Measurements from ENCODE around the gene ATP8B4. TPM values are rescaled to one million over a fixed set of nuclear protein-coding genes. Genes with fewer than 3 reads are reported as not detected.

Gene ATP8B4
- total RNA-seq, 1 donor from 2014 or later = 9.8 TPM

DNA sequence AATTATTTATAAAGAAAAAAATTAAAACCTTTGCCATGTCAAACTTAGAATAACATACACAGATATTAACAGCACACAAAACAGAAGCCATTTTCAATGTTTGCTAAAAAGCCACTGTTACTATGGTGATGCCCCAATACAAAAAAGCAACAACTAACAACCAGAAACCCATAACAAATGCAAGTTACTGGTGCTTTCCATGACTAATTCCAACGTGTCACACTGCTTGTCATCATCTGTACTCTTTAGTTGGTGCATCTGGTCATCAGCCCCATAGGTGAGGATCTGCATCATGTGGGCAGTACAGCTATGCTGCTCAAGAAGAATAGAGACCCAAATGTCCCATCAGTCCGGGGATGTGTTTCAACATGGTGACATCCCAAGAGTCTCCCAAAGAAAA lies 52.8 kb downstream of the ATP8B4 start:
- DNase-seq (ENCODE audit: extremely low spot score in 2 of 2) = no peak
- no peaks in the 10 kb centered on the region for H3K4me1 ChIP-seq
- no peaks in the 10 kb centered on the region for H3K36me3 ChIP-seq
- no peak overlapping the region for H3K27ac ChIP-seq
- no peaks in the 10 kb centered on the region for H3K27me3 ChIP-seq
- no peak overlapping the region for H3K4me3 ChIP-seq
- intact Hi-C loops (cut with DNase I) = no loop called here
- no peaks in the 10 kb centered on the region for H3K9me3 ChIP-seq
- no peak for TF ChIP-seq POLR2AphosphoS5 (IDR thresholded peaks at IDR 0.05; ENCODE audit: insufficient read depth in 1 of 2, low read depth in 1 of 2)
- no peak for TF ChIP-seq CTCF (IDR thresholded peaks at IDR 0.05)
- TF ChIP-seq POLR2A (IDR thresholded peaks at IDR 0.05) = no peak

- intact Hi-C loops (cut with DNase I) = no loop called here
Observed at GRCh38 chr15:50065279-50065678, 53.8 kb downstream of the ATP8B4 start.

DNA sequence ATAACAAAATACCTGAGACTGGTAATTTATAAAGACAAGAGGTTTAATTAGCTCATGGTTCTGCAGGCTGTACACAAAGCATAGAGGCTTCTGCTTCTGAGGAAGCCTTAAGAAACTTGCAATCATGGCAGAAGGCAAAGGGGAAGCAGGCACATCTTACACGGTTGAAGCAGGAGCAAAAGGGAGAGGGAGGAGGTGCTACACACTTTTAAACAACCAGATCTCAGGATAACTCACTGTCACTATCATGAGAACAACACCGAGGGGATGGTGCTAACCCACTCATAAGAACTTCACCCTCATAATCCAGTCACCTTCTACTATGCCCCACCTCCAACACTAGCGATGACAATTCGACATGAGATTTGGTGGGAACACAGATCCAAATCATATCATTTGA lies 54.4 kb downstream of the ATP8B4 start:
- no peak for DNase-seq (ENCODE audit: extremely low spot score in 2 of 2)
- no peaks in the 10 kb centered on the region for H3K36me3 ChIP-seq
- H3K27ac ChIP-seq = no peak overlapping the region
- H3K9me3 ChIP-seq = no peaks in the 10 kb centered on the region
- no peak for TF ChIP-seq CTCF (IDR thresholded peaks at IDR 0.05)
- TF ChIP-seq POLR2AphosphoS5 (IDR thresholded peaks at IDR 0.05; ENCODE audit: insufficient read depth in 1 of 2, low read depth in 1 of 2) = no peak
- TF ChIP-seq POLR2A (IDR thresholded peaks at IDR 0.05) = no peak
- H3K27me3 ChIP-seq = no peaks in the 10 kb centered on the region
- H3K4me3 ChIP-seq = no peak overlapping the region
- intact Hi-C loops (cut with DNase I) = no loop called here
- H3K4me1 ChIP-seq = no peaks in the 10 kb centered on the region

More at GRCh38 chr15:50065279-50065678, 53.8 kb downstream of the ATP8B4 start:
- H3K9me3 ChIP-seq = no peaks in the 10 kb centered on the region
- no peaks in the 10 kb centered on the region for H3K27me3 ChIP-seq
- TF ChIP-seq POLR2AphosphoS5 (IDR thresholded peaks at IDR 0.05; ENCODE audit: insufficient read depth in 1 of 2, low read depth in 1 of 2) (no peak), POLR2A (IDR thresholded peaks at IDR 0.05) (no peak), CTCF (IDR thresholded peaks at IDR 0.05) (no peak)
- H3K4me1 ChIP-seq = no peaks in the 10 kb centered on the region
- H3K27ac ChIP-seq = no peak overlapping the region
- H3K4me3 ChIP-seq = no peak overlapping the region
- DNase-seq (ENCODE audit: extremely low spot score in 2 of 2) = no peak
- H3K36me3 ChIP-seq = no peaks in the 10 kb centered on the region

DNA sequence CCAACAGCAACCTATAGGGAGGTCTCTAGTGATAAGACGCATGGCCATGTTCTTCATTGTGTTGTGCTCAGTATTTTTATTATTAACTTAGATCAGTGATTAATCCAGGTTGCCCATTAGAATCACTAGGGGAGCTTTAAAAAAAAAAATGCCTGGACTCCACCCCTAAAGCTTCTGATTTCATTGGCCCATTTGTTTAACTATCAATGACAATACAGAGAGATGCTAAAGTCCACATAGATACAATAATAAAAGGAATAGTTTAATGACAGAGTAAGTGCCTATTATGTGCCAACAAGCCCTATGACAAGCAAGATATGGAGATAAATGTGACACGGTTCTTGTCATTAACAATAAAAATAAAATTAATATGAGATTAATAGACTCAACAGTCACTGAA lies 55.8 kb downstream of the ATP8B4 start:
- H3K27ac ChIP-seq = no peak overlapping the region
- DNase-seq (ENCODE audit: extremely low spot score in 2 of 2) = no peak
- H3K36me3 ChIP-seq = no peaks in the 10 kb centered on the region
- no peaks in the 10 kb centered on the region for H3K9me3 ChIP-seq
- TF ChIP-seq POLR2A (IDR thresholded peaks at IDR 0.05) (no peak), POLR2AphosphoS5 (IDR thresholded peaks at IDR 0.05; ENCODE audit: insufficient read depth in 1 of 2, low read depth in 1 of 2) (no peak), CTCF (IDR thresholded peaks at IDR 0.05) (no peak)
- no peaks in the 10 kb centered on the region for H3K27me3 ChIP-seq
- no peak overlapping the region for H3K4me3 ChIP-seq
- intact Hi-C loops (cut with DNase I) = no loop called here
- peaks cover 5% of the 10 kb centered on the region for H3K4me1 ChIP-seq

DNA sequence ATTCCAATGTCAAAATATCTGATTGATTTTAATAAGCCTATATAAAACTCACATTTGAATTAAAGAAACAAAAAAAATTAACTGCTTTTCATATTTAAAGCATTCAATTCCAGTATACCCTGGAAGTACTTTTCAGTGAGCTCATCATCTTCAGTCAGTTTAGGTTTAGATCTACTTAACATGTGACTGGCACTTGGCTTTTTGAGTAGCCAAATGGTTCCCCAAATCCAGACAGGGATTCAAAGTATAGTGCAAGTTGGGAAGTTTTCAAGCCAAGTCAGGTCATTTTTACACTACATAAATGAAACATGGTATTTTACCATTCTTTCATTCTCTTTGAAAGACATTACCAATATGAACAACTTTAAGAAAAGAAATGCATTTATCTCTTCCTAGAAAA lies 57.5 kb downstream of the ATP8B4 start:
- H3K36me3 ChIP-seq = no peaks in the 10 kb centered on the region
- no peaks in the 10 kb centered on the region for H3K9me3 ChIP-seq
- H3K27ac ChIP-seq = no peak overlapping the region
- DNase-seq (ENCODE audit: extremely low spot score in 2 of 2) = no peak
- H3K4me3 ChIP-seq = no peak overlapping the region
- peaks cover 6% of the 10 kb centered on the region for H3K4me1 ChIP-seq
- intact Hi-C loops (cut with DNase I) = no loop called here
- TF ChIP-seq POLR2AphosphoS5 (IDR thresholded peaks at IDR 0.05; ENCODE audit: insufficient read depth in 1 of 2, low read depth in 1 of 2) (no peak), CTCF (IDR thresholded peaks at IDR 0.05) (no peak), POLR2A (IDR thresholded peaks at IDR 0.05) (no peak)
- H3K27me3 ChIP-seq = no peaks in the 10 kb centered on the region
